ENCODE measurements around the gene GEN1. TPM values are rescaled to one million over a fixed set of nuclear protein-coding genes. Genes with fewer than 3 reads are reported as not detected.
A peak's percentile ranks its signal among the peaks of the same experiment; 100 is the strongest.

Gene GEN1
- polyA plus RNA-seq, 1 donor: 14.3 TPM

- no peak for DNase-seq
Measured at GRCh38 chr2:17827785-17828184, 73.8 kb downstream of the GEN1 start.

- DNase-seq: peak; percentile 75
Measured at GRCh38 chr2:17830053-17831034, 76.4 kb downstream of the GEN1 start.

GRCh38 chr2:17835516-17835915 lies 81.6 kb downstream of the GEN1 start:
- no peak for DNase-seq

Other genes starting within 250 kb of the GEN1 start
- 0.25 TPM for gene RAD51AP2, start 235.7 kb upstream of the GEN1 start, polyA plus RNA-seq (ENCODE audit: insufficient read length)
- gene VSNL1, start 213.4 kb upstream of the GEN1 start, polyA plus RNA-seq (ENCODE audit: insufficient read length): 7.0 TPM
- 40.3 TPM for gene SMC6, start 328 bp upstream of the GEN1 start, polyA plus RNA-seq (ENCODE audit: insufficient read length)
- gene MSGN1, start 62.3 kb downstream of the GEN1 start, polyA plus RNA-seq (ENCODE audit: insufficient read length): 3.1 TPM
- gene KCNS3, start 124.5 kb downstream of the GEN1 start, polyA plus RNA-seq (ENCODE audit: insufficient read length): 5.5 TPM